Calu3 (cell line): ENCODE data around the gene LATS2. TPM values are rescaled to one million over a fixed set of nuclear protein-coding genes. Genes with fewer than 3 reads are reported as not detected.

ENCODE experiments used
- BruUV-seq: library from RNA; stranded (reverse); fragments of 400-500 nt; replicated peaks from 2 replicates; lab custom pipeline; 2021; lab: Mats Ljungman, UMichigan
- CTCF ChIA-PET: fragments of 300-600 bp; sonication (Branson Sonifier 250); formaldehyde crosslinking; loops from one replicate; lab custom pipeline; 2022; ENCODE audit warnings: antibody characterized with exemption; lab: Charles Lee
- DNase-seq: peaks from one replicate; pipeline ENCODE4 v3.0.0; 2022
- H3K27ac Mint-ChIP-seq: one replicate; pipeline ENCODE4 v1.8.0; 2022; ENCODE audit warnings: mixed read lengths; ENCODE audit not compliant: unreplicated experiment
- H3K27me3 Mint-ChIP-seq: one replicate; pipeline ENCODE4 v1.8.0; 2022; ENCODE audit warnings: mixed read lengths; ENCODE audit not compliant: unreplicated experiment
- H3K36me3 Mint-ChIP-seq: one replicate; pipeline ENCODE4 v1.8.0; 2022; ENCODE audit warnings: mild to moderate bottlenecking, moderate library complexity, mixed read lengths; ENCODE audit not compliant: insufficient read depth, unreplicated experiment
- H3K4me1 Mint-ChIP-seq: one replicate; pipeline ENCODE4 v1.8.0; 2022; ENCODE audit warnings: mild to moderate bottlenecking, low read depth, mixed read lengths; ENCODE audit not compliant: unreplicated experiment
- H3K4me3 Mint-ChIP-seq: one replicate; pipeline ENCODE4 v1.8.0; 2022; ENCODE audit warnings: mild to moderate bottlenecking, low read depth, moderate library complexity, mixed read lengths; ENCODE audit not compliant: unreplicated experiment
- H3K9me3 Mint-ChIP-seq: one replicate; pipeline ENCODE4 v1.8.0; 2022; ENCODE audit warnings: low read depth, mixed read lengths; ENCODE audit not compliant: unreplicated experiment
- intact Hi-C: fragments of 100-400 bp; cut with micrococcal nuclease; formaldehyde crosslinking; loops from one replicate; pipeline ENCODE4 v1.10.0; 2022; ENCODE audit not compliant: unreplicated experiment
- total RNA-seq: library from RNA; stranded (reverse); gene quantifications from 2 replicates; pipeline ENCODE4 v1.2.3, GENCODE V29; 2022
- TF ChIP-seq, protein P1 (sequence below): fragments of 200-600 bp; IDR thresholded peaks from one replicate; pipeline ENCODE4 v1.8.0; 2022; ENCODE audit warnings: antibody characterized with exemption; ENCODE audit not compliant: unreplicated experiment

LATS2 gene
- total RNA-seq, 1 experiment from 2014 or later = 19.3 TPM

- Mint-ChIP-seq H3K4me1 (peaks cover 39% of the 10 kb centered on the region), H3K36me3 (peaks cover 35% of the 10 kb centered on the region), H3K4me3 (peak overlapping the region; percentile 65), H3K27ac (peak overlapping the region; percentile 93), H3K9me3 (no peaks in the 10 kb centered on the region), H3K27me3 (no peaks in the 10 kb centered on the region)
- intact Hi-C loops = loop anchor here (2.0 to 10.0 kb wide), 2 partner anchors 26 to 102 kb away; no protein-coding TSS in a partner anchor
- TF ChIP-seq, protein P1, sequence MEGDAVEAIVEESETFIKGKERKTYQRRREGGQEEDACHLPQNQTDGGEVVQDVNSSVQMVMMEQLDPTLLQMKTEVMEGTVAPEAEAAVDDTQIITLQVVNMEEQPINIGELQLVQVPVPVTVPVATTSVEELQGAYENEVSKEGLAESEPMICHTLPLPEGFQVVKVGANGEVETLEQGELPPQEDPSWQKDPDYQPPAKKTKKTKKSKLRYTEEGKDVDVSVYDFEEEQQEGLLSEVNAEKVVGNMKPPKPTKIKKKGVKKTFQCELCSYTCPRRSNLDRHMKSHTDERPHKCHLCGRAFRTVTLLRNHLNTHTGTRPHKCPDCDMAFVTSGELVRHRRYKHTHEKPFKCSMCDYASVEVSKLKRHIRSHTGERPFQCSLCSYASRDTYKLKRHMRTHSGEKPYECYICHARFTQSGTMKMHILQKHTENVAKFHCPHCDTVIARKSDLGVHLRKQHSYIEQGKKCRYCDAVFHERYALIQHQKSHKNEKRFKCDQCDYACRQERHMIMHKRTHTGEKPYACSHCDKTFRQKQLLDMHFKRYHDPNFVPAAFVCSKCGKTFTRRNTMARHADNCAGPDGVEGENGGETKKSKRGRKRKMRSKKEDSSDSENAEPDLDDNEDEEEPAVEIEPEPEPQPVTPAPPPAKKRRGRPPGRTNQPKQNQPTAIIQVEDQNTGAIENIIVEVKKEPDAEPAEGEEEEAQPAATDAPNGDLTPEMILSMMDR = no peak
- no peak for DNase-seq
- CTCF ChIA-PET = no interaction called here
- BruUV-seq = no TSS peak
Measured at GRCh38 chr13:21032656-21033055, 28.7 kb downstream of the LATS2 start.

GRCh38 chr13:21031594-21032275 is 29.7 kb downstream of the LATS2 start:
- intact Hi-C loops = loop anchor here (2.0 to 10.0 kb wide), 2 partner anchors 27 to 103 kb away; no protein-coding TSS in a partner anchor
- DNase-seq = no peak
- Mint-ChIP-seq H3K36me3 (peaks cover 27% of the 10 kb centered on the region), H3K27me3 (no peaks in the 10 kb centered on the region), H3K9me3 (no peaks in the 10 kb centered on the region), H3K4me3 (no peak overlapping the region), H3K4me1 (peaks cover 32% of the 10 kb centered on the region), H3K27ac (peak overlapping the region; percentile 93)
- BruUV-seq = no TSS peak
- TF ChIP-seq, protein P1 = no peak
- CTCF ChIA-PET = no interaction called here

- Mint-ChIP-seq H3K9me3 (no peaks in the 10 kb centered on the region), H3K27ac (no peak overlapping the region), H3K27me3 (no peaks in the 10 kb centered on the region), H3K4me1 (no peaks in the 10 kb centered on the region), H3K4me3 (no peak overlapping the region), H3K36me3 (peaks cover 9% of the 10 kb centered on the region)
- DNase-seq = no peak
- intact Hi-C loops = no loop called here
- CTCF ChIA-PET = interaction anchor here (0.6 kb wide), 1 partner anchor 22 kb away, joined by 4 read pairs; no protein-coding TSS in a partner anchor
- no TSS peak for BruUV-seq
- TF ChIP-seq, protein P1 = no peak
Measured at GRCh38 chr13:21025539-21025938, 35.8 kb downstream of the LATS2 start.

GRCh38 chr13:21022056-21022979 is 39.1 kb downstream of the LATS2 start:
- Mint-ChIP-seq H3K27ac (no peak overlapping the region), H3K4me1 (peaks cover 12% of the 10 kb centered on the region), H3K9me3 (no peaks in the 10 kb centered on the region), H3K27me3 (no peaks in the 10 kb centered on the region), H3K36me3 (peaks cover 5% of the 10 kb centered on the region), H3K4me3 (no peak overlapping the region)
- DNase-seq = no peak
- no TSS peak for BruUV-seq
- intact Hi-C loops = no loop called here
- CTCF ChIA-PET = no interaction called here
- TF ChIP-seq, protein P1 = no peak
